Muscle of leg (tissue), 11 donors: ENCODE results near the gene GFOD1. TPM values are rescaled to one million over a fixed set of nuclear protein-coding genes. Genes with fewer than 3 reads are reported as not detected.

ENCODE experiments used
- DNase-seq: peaks from one replicate; pipeline ENCODE4 v3.0.0; 2013
- H3K27ac ChIP-seq: one replicate; pipeline ENCODE4 v1.5.1; 2013; ENCODE audit warnings: mild to moderate bottlenecking, low read length, control low read depth
- H3K27me3 ChIP-seq: one replicate; pipeline ENCODE4 v1.6.1; 2013; ENCODE audit warnings: low read length; ENCODE audit not compliant: control insufficient read depth, insufficient read depth
- H3K36me3 ChIP-seq: one replicate; pipeline ENCODE4 v1.6.1; 2013; ENCODE audit warnings: low read length; ENCODE audit not compliant: control insufficient read depth, insufficient read depth
- H3K4me1 ChIP-seq: one replicate; pipeline ENCODE4 v1.6.1; 2013; ENCODE audit warnings: low read length; ENCODE audit not compliant: control insufficient read depth, insufficient read depth
- H3K4me3 ChIP-seq: one replicate; pipeline ENCODE4 v1.5.1; 2013; ENCODE audit warnings: low read length, control low read depth
- H3K9me3 ChIP-seq: replicated peaks from 2 replicates; pipeline ENCODE4 v1.6.1; 2013; ENCODE audit warnings: low read depth, low read length; ENCODE audit not compliant: control insufficient read depth
- WGBS: methylation state at CpG from one replicate; pipeline ENCODE4 v1.1.5; 2013; ENCODE audit warnings: missing lambda C conversion rate; ENCODE audit not compliant: insufficient coverage; 5-methylcytosine and 5-hydroxymethylcytosine counted together
- polyA plus RNA-seq, 8 donors: library from polyadenylated mRNA; unstranded; fragments of 120-200 nt; gene quantifications; one replicate each; pipeline versions ENCODE4 v1.2.1 to v1.2.3, GENCODE V29; 2013; ENCODE audit warnings: inconsistent platforms in 1 of 8, low replicate concordance in 1 of 8; ENCODE audit not compliant: insufficient read length in 8 of 8, insufficient read depth in 1 of 8
- total RNA-seq: library from RNA; stranded (reverse); fragments of 120-200 nt; gene quantifications from one replicate; pipeline ENCODE4 v1.2.4, GENCODE V29; 2013

Gene GFOD1
- total and polyA plus RNA-seq, 9 donors = 2.1 to 4.1 (median 2.6) TPM

- peaks cover 23% of the 10 kb centered on the region for H3K4me1 ChIP-seq
- H3K27me3 ChIP-seq = no peaks in the 10 kb centered on the region
- WGBS = 81% methylated on average over 6 of the region's 9 CpGs
- no peaks in the 10 kb centered on the region for H3K9me3 ChIP-seq
- H3K36me3 ChIP-seq = no peaks in the 10 kb centered on the region
- no peak overlapping the region for H3K4me3 ChIP-seq
- DNase-seq = no peak
- H3K27ac ChIP-seq = no peak overlapping the region
Observed at GRCh38 chr6:13371421-13372072, 115.9 kb downstream of the GFOD1 start.

GRCh38 chr6:13370623-13371022, 116.8 kb downstream of the GFOD1 start:
- Histone ChIP-seq H3K4me1 (peaks cover 23% of the 10 kb centered on the region), H3K4me3 (no peak overlapping the region), H3K9me3 (no peaks in the 10 kb centered on the region), H3K27me3 (no peaks in the 10 kb centered on the region), H3K27ac (no peak overlapping the region), H3K36me3 (no peaks in the 10 kb centered on the region)
- WGBS = 79% methylated on average over 4 of the region's 5 CpGs
- DNase-seq = no peak

- H3K36me3 ChIP-seq = no peaks in the 10 kb centered on the region
- peaks cover 23% of the 10 kb centered on the region for H3K4me1 ChIP-seq
- no peak overlapping the region for H3K27ac ChIP-seq
- no peak overlapping the region for H3K4me3 ChIP-seq
- H3K9me3 ChIP-seq = no peaks in the 10 kb centered on the region
- no peaks in the 10 kb centered on the region for H3K27me3 ChIP-seq
- no CpG with 5 or more reads among the region's 1 CpG for WGBS
- DNase-seq = no peak
Observed at GRCh38 chr6:13369591-13369990, 117.8 kb downstream of the GFOD1 start.

- Histone ChIP-seq H3K27me3 (no peaks in the 10 kb centered on the region), H3K36me3 (no peaks in the 10 kb centered on the region), H3K4me1 (peaks cover 23% of the 10 kb centered on the region), H3K4me3 (no peak overlapping the region), H3K9me3 (no peaks in the 10 kb centered on the region), H3K27ac (no peak overlapping the region)
- no peak for DNase-seq
Observed at GRCh38 chr6:13368731-13369115, 118.7 kb downstream of the GFOD1 start.

GRCh38 chr6:13368079-13368730, 119.2 kb downstream of the GFOD1 start:
- no peaks in the 10 kb centered on the region for H3K36me3 ChIP-seq
- no peaks in the 10 kb centered on the region for H3K27me3 ChIP-seq
- H3K4me3 ChIP-seq = no peak overlapping the region
- peaks cover 23% of the 10 kb centered on the region for H3K4me1 ChIP-seq
- no peaks in the 10 kb centered on the region for H3K9me3 ChIP-seq
- 60% methylated on average over 1 of the region's 7 CpGs for WGBS
- DNase-seq = no peak
- no peak overlapping the region for H3K27ac ChIP-seq

GRCh38 chr6:13367396-13367795, 120.0 kb downstream of the GFOD1 start:
- no peaks in the 10 kb centered on the region for H3K27me3 ChIP-seq
- no peak for DNase-seq
- H3K4me1 ChIP-seq = peaks cover 18% of the 10 kb centered on the region
- no peaks in the 10 kb centered on the region for H3K9me3 ChIP-seq
- H3K27ac ChIP-seq = no peak overlapping the region
- H3K36me3 ChIP-seq = no peaks in the 10 kb centered on the region
- WGBS = no CpG with 5 or more reads among the region's 3 CpGs
- H3K4me3 ChIP-seq = no peak overlapping the region

GRCh38 chr6:13365320-13365719, 122.1 kb downstream of the GFOD1 start:
- DNase-seq = no peak
- H3K9me3 ChIP-seq = no peaks in the 10 kb centered on the region
- WGBS = 97% methylated on average over 27 of the region's 39 CpGs
- no peak overlapping the region for H3K4me3 ChIP-seq
- H3K4me1 ChIP-seq = peaks cover 5% of the 10 kb centered on the region
- H3K36me3 ChIP-seq = no peaks in the 10 kb centered on the region
- H3K27me3 ChIP-seq = no peaks in the 10 kb centered on the region
- H3K27ac ChIP-seq = no peak overlapping the region

- Histone ChIP-seq H3K27me3 (no peaks in the 10 kb centered on the region), H3K36me3 (no peaks in the 10 kb centered on the region), H3K9me3 (no peaks in the 10 kb centered on the region), H3K4me3 (no peak overlapping the region), H3K4me1 (peaks cover 5% of the 10 kb centered on the region), H3K27ac (no peak overlapping the region)
- WGBS = 96% methylated on average over 34 of the region's 34 CpGs
- no peak for DNase-seq
Observed at GRCh38 chr6:13364842-13365241, 122.6 kb downstream of the GFOD1 start.

GRCh38 chr6:13362412-13362811, 125.0 kb downstream of the GFOD1 start:
- 75% methylated on average over 2 of the region's 5 CpGs for WGBS
- no peak overlapping the region for H3K27ac ChIP-seq
- peaks cover 7% of the 10 kb centered on the region for H3K4me1 ChIP-seq

GRCh38 chr6:13360671-13361540, 126.5 kb downstream of the GFOD1 start:
- no peaks in the 10 kb centered on the region for H3K36me3 ChIP-seq
- H3K9me3 ChIP-seq = no peaks in the 10 kb centered on the region
- H3K4me3 ChIP-seq = no peak overlapping the region
- 92% methylated on average over 6 of the region's 6 CpGs for WGBS
- no peak for DNase-seq
- H3K27ac ChIP-seq = no peak overlapping the region
- peaks cover 7% of the 10 kb centered on the region for H3K4me1 ChIP-seq
- H3K27me3 ChIP-seq = no peaks in the 10 kb centered on the region

More at GRCh38 chr6:13362412-13362811, 125.0 kb downstream of the GFOD1 start:
- H3K36me3 ChIP-seq = no peaks in the 10 kb centered on the region
- H3K27me3 ChIP-seq = no peaks in the 10 kb centered on the region
- no peaks in the 10 kb centered on the region for H3K9me3 ChIP-seq
- no peak overlapping the region for H3K4me3 ChIP-seq
- no peak for DNase-seq
